NCI-H1105 (cell line): ENCODE measurements around the gene OGDH.
A peak's percentile ranks its signal among the peaks of the same experiment; 100 is the strongest.

Source experiments
- DNase-seq: peaks from one replicate; lab custom pipeline; 2025; lab: John Stamatoyannopoulos, UW

The OGDH gene

GRCh38 chr7:44738876-44739665 is 132.6 kb downstream of the OGDH start:
- no peak for DNase-seq

DNA sequence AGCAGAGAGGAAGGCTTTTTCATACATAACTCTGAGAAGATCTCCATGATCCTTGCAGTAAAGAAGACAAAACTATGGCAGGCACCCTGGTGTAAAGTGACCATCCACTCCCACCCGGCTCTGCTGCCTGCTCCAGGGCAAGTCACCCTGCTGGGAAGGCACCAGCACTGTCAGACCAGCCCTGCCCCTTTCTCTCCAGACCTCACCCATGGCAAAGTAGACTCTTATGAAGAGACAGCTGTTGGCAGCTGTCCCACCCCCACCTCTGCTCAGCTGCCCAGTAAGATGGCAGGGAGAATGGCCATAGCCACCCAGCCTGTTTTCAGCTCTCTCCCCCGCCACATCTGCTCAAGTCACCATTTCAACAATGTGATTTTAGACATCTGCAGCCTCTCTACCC is 133.6 kb downstream of the OGDH start:
- DNase-seq: no peak

- no peak for DNase-seq
These were observed 137.3 kb downstream of the OGDH start for GRCh38 chr7:44743750-44744149.

GRCh38 chr7:44748045-44748947 is 141.9 kb downstream of the OGDH start, which contains the start of gene ZMIZ2:
Gene ZMIZ2 (plus strand): TSS chr7:44748847. CDS start chr7:44756250, 7,403 bp downstream.
- DNase-seq: peak; percentile 90

GRCh38 chr7:44748948-44749731 is 142.7 kb downstream of the OGDH start:
- peak; percentile 71 for DNase-seq

GRCh38 chr7:44749992-44750391 is 143.6 kb downstream of the OGDH start:
- DNase-seq: no peak

DNA sequence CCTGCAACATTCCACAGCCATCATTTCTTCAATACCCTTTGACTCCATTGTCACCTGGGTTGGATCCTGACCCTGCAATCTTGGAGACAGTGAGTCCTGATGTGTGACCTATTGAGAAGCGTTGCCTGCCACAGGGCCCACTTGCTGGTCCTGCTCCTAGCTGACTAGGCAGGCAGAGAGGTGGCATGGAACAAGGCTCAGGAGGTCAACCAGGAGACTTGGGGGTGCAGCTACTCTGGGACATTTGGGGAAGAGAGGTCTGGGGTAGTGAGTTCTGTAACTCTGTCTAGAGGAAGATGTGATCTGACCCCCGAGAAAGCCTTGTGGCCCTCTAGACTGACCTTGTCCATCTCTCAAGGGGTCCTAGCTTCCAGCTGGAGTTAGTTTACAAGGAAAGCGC is 144.0 kb downstream of the OGDH start:
- DNase-seq: no peak

GRCh38 chr7:44750921-44751571 is 144.6 kb downstream of the OGDH start:
- DNase-seq: no peak

GRCh38 chr7:44752822-44753221 is 146.4 kb downstream of the OGDH start:
- no peak for DNase-seq

DNA sequence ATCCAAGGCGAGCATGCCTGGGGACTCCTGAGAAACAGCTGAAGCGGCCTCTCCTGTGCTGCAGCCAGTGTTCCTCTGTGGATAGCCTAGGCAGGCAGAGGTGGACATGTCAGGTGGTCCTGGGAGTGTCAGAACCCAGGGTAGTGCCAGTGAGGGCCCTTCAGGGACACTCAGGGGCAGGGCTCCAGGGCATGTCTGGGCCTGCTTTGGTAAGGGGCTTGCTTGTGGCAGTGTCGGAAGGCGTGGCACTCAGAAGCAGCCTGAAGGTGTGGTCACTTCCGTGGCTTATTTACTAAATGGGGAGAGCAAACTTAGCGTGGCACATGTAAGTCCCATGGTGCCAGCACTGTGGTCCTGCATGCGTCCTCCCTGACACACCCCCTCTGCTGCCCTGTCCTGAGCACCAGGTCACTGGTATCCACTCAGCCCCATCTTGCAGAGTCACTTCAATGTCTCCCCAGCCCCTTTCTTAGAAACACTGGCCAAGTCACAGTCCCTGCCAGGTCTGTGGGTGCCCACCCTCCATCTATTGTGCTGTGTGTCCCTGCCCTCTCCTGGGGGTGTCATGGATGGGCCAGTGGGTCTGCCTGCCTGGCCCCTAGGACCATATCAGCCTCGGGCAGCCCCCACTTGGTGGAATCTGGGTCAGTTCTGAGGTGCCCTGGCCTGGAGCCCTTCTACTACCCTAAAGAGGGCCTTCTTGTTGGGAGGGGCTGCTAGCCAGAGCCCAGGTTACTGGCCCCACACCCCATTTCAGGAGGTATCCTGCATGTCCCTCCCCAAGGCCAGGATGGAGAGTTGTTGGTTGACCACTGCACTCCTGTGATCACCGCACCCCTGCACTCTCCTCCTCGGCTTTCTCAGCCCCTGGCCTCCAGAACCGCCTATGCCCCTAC is 148.6 kb downstream of the OGDH start:
- DNase-seq: no peak

DNA sequence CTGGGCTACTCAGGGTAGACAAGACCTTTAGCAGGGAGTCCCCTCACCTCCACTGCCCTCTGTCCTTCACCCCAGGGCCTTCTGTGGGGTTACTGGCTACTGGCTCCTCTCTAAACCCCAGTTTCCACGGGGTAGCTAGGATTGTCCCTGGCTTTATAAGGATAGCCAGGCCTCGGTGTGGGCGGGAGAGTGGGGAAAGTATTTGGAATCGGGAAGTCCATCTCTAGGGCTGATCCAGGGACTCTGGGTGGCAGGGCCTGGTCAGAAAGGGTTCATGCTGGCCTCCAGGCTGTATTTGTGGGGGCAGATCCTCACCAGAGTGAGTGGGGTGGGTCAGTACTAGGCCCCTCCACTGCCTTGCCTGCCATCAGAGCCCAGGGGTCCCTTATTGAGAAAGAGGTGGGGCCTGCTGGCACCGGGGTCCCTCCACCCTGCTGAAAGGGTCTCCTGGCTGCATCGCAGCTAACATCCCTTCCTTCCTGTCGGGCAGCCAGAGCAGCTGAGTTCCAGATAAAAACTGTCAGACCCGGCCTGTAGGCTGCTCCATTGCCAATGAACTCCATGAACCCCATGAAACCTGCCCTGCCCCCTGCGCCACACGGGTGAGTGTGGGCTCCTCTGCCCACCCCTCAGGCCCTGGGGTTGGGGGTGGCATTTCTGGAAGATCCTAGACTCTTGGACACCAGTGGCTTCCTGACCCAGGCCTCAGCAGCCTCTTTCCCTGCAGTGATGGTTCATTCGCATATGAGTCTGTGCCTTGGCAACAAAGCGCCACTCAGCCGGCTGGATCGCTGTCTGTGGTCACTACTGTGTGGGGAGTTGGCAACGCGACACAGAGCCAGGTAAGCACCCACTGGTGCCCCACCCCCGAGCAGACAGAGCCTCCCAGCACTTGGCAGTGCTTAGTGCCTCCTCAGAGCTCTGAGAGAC is 149.5 kb downstream of the OGDH start:
- no peak for DNase-seq

GRCh38 chr7:44756904-44757303 is 150.5 kb downstream of the OGDH start:
- DNase-seq: no peak

- DNase-seq: no peak
These were observed 150.9 kb downstream of the OGDH start for GRCh38 chr7:44757311-44757710.

DNA sequence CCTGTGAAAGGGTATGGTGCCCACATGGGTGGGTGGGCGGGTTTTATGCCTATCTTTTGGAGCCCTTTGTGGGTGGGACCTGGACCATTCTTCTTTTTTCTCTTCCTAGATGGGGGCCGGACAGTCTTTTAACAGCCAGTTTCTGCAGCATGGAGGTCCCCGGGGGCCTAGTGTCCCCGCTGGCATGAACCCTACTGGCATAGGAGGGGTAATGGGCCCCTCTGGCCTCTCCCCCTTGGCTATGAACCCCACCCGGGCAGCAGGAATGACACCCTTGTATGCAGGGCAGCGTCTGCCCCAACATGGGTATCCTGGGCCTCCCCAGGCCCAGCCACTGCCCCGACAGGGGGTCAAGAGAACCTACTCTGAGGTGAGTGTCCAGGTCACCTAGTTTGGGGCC is 151.3 kb downstream of the OGDH start:
- DNase-seq: no peak
